ENCODE data around the gene GJD4. TPM values are rescaled to one million over a fixed set of nuclear protein-coding genes. Genes with fewer than 3 reads are reported as not detected.
A peak's percentile ranks its signal among the peaks of the same experiment; 100 is the strongest.

Gene GJD4
- total RNA-seq, 1 donor from 2014 or later, result not detected

DNA sequence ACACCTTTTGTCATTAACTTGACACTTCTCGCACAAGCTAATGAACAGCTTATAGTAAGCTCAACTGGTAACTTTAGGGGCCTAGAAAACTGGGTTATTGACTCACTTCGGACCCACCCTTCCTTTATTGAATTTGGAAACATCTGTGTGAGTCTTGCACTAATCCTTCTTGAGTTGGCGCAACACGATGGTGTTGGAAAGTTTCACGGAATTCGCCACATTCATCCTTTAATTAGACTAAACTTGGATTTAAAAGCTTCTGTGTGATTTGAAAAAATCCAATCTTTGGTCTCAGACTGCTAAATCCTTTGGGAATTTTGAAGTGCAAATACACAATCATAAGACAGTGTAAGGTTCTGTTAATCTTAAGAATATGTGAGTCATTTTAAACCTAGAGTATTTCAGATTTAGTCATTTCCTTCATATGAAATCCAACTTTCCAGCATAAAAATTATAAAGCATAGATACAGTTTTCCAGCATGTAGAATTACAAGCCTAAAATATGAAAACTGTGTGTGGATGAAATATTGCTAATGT lies 21.9 kb downstream of the GJD4 start:
- no peak for DNase-seq (ENCODE audit: low read depth, low spot score)

DNA sequence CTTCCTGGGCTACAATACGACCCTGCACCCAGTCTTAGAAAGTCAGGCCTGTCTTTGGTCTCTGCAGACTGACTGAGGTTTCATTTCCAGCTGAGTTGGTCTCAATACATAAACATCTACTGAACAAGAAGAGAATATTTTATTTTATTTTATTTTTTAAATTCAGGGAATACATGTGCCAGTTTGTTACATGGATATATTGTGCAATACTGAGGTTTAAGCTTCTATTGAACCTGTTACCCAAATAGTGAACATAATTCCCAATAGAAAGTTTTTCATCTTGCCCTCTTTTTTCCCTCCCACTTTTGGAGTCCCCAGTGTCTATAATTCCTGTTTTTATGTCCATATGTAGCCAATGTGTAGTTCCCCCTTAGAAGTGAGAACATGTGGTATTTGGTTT lies 26.3 kb downstream of the GJD4 start:
- no peak for DNase-seq (ENCODE audit: low read depth, low spot score)

- no peak for DNase-seq (ENCODE audit: low read depth, low spot score)
These were observed 26.9 kb downstream of the GJD4 start for GRCh38 chr10:35632027-35632426.

DNA sequence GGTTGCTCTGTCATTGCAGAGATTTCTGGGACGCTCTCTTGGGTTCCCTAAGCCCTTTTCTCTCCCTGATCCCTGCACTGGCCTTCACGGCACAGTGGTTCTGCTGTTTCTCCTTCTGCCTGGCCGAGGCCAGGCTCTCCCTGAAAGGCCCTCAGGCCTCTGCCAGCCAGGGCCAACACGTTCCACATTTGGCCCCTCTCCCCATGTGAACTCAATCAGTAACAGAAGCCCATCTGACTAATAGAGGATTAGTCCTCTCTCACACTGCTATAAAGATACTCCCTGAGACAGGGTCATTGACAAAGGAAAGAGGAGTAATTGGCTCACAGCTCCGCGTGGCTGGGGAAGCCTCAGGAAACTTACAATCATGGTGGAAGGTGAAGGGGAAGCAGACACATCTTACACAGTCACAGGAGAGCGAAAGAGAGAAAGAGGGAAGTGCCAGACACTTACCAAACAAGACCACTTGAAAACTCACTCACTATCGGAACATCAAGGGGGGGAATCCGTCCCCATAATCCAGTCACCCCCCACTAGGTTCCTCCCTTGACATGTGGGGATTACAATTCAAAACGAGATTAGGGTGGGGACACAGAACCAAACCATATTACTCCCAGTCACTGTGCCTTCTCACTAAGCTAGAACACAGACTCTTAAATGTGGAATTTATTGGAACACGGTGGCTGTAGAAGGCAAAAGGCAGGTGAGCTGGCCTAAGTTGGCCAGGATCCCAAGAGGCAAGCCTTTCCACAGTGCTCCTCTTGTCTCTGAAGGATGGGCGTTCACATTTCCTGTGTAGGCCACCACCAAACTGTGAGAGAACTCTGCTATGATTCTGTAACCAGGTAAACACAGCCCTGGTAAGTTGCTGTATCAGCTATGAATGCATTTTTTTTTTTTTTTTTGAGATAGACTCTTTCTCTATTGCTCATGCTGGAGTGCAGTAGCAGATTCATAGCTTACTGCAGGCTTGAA lies 28.2 kb downstream of the GJD4 start:
- no peak for DNase-seq (ENCODE audit: low read depth, low spot score)

DNA sequence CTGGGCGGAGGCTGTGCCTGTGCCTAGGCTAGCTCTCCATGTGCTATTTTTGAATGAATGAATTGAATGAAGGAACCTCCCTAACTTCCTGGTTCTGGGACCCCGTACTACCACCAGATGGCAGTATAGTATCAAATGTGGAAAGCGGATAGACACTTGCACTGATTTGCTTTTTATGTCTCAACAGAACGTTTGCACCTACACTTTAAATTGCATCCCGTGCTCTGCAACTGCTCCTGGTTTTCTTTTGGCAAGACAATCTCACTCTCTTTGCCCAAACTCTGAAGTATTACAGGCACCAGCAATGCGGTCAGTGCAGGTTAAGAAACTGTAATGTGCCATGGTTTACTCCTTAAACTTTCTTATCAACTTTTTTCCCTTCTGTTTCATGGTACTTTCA lies 30.4 kb downstream of the GJD4 start:
- no peak for DNase-seq (ENCODE audit: low read depth, low spot score)

- DNase-seq (ENCODE audit: low read depth, low spot score), result no peak
These were observed 31.8 kb downstream of the GJD4 start for GRCh38 chr10:35636956-35637355.

DNA sequence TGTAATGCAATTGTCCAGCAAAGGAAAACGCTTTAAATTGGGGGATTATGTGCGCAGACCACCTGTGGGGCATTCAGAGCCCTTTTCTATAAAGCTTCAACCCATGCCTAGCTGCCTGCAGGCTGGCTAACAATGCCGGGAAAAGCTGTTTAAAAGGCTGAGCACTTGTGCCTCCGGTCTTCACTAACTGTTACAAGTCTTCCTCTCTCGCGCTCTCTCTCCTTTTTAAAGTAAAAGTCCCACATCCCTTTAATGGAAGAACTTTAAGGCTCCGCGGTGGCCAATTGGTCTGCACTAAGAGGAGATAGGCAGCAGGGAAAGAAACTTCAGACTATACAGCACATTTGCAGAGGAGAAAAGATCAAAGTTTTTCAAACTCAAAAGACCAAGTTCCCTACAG lies 32.3 kb downstream of the GJD4 start:
- DNase-seq (ENCODE audit: low read depth, low spot score), result no peak

GRCh38 chr10:35638101-35638500 lies 33.0 kb downstream of the GJD4 start:
- DNase-seq (ENCODE audit: low read depth, low spot score), result no peak

- no peak for DNase-seq (ENCODE audit: low read depth, low spot score)
These were observed 34.0 kb downstream of the GJD4 start for GRCh38 chr10:35639021-35639727.

- no peak for DNase-seq (ENCODE audit: low read depth, low spot score)
These were observed 34.7 kb downstream of the GJD4 start for GRCh38 chr10:35639728-35640401.

DNA sequence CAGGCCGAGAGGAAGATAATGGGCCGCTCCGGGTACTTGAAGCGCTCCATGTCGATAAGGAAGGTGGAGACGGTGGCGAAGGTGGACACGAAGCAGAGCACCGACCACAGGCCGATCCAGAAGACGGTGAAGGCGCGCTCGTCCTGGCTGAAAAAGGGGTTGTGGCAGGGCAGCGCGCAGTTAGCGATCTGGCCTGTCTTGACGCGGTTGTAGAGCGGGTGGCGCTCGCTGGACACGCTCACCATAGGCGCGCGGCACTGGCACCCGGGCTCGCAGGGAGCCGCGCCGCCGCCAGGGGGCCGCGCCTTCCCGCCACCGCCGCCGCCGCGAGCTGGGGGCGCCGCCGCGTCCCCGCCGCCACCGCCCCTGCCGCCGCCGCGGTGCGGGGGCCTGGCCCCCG lies 35.3 kb downstream of the GJD4 start:
- DNase-seq (ENCODE audit: low read depth, low spot score), result no peak

DNA sequence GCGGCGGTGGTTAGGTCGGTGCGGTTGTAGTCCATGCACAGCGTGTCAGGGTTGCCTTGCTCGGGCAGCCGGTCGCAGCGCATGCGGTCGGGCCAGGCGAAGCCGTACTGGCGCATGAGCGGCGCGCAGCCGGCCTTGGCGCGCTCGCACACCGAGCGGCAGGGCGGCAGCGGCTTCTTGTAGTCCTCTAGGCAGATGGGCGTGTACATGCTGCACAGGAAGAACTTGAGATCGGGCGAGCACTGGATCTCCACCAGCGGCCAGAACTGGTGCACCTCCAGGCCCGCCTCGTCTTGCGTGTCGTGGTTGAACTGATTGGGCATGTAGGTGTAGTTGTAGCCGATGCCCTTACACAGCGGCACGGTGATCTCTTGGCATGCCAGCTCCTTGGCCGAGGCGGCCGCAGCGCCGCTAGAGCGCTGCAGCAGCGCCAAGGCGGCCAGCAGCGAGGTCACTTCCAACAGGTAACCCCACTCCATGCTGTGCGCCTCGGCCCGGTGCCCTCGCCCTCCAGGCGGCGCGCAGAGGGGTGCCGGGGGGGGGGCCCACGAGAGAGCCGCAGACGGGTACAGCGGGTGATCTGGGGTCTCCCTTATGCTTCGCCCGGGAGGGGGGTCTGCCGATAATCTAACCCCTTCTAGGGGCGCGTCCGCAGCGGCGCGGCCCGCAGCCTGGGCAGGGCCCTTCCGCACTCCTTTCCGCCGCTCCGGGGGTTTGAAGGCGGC lies 36.0 kb downstream of the GJD4 start:
- DNase-seq (ENCODE audit: low read depth, low spot score), result peak; percentile 47

DNA sequence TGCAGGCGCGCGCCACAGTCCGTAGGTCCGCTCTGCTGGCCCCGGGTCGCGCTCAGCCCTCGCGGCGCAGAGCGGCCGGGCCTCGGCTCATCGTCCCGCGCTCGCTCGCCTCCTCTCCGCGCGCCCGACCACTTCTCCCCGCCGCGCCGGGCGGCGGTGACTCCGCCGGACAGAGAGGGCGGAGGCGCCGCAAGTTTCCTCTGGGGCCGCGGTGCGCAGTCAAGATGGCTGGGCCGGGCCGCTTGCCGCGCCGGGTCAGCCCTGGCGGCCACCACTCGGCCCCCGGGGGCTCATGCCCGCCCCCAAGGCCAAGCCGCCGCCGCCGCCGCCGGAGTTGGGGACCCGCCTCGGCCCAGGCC lies 36.5 kb downstream of the GJD4 start:
- DNase-seq (ENCODE audit: low read depth, low spot score), result no peak

DNA sequence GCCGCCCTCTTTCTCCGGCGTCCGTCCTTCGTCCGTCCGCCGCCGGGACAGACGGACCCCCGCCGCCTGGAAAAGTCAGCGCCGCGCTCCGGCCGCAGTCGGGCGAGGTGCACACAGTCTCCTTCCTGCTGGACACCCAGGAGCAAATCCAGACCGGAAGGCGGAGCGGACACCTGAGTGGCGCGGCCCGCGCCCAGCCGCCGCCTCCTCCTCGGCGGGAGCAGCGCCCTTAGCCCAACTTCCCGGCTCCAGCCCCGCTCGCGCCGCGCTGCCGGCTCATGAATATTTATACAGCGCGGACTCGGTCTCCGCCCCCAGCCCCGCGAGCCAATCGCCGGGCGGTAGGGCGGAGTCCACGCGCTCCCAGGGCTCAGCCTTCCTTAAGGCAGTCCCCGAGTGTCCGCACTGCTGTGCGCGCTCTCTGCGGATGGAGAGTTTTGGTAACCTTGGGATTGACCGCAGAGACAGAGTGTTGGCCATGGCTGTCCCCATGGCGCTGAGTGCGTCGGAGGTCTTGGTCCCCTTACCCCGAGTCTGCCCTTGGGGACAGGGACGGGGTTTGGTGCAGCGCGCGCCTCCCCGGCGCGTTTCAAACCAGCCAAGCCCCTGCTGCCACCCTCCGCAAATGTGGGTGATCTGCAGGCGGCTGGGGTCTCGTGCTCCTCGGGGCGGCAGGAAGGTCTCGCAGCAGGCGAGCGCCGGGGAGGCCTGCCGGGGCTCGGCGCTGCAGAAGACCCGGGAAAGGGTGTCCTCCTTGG lies 37.1 kb downstream of the GJD4 start, which contains the start of gene FZD8:
Gene FZD8, minus strand, starts transcription at position 262 of the 758 bp plus-strand sequence. CDS start 867 bp downstream, outside the sequence.
- peak; percentile 73 for DNase-seq (ENCODE audit: low read depth, low spot score)

DNA sequence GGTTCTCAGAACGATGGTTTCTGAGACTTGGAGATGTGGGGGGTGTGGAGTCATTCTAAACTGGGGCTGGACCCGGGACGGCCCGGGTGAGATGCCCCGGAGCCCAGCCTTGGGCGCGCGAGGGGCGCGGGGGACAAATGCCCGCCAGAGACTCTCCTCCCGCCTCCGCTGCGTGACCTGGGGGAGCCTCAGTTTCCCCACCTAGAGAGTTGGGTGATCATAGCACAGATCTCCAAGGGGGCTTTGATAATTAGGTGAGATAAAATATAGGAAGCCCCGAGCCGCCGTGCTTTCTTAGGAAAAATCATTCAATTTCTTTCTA lies 37.6 kb downstream of the GJD4 start:
- DNase-seq (ENCODE audit: low read depth, low spot score), result no peak

GRCh38 chr10:35643151-35644049 lies 38.3 kb downstream of the GJD4 start:
- DNase-seq (ENCODE audit: low read depth, low spot score), result no peak

DNA sequence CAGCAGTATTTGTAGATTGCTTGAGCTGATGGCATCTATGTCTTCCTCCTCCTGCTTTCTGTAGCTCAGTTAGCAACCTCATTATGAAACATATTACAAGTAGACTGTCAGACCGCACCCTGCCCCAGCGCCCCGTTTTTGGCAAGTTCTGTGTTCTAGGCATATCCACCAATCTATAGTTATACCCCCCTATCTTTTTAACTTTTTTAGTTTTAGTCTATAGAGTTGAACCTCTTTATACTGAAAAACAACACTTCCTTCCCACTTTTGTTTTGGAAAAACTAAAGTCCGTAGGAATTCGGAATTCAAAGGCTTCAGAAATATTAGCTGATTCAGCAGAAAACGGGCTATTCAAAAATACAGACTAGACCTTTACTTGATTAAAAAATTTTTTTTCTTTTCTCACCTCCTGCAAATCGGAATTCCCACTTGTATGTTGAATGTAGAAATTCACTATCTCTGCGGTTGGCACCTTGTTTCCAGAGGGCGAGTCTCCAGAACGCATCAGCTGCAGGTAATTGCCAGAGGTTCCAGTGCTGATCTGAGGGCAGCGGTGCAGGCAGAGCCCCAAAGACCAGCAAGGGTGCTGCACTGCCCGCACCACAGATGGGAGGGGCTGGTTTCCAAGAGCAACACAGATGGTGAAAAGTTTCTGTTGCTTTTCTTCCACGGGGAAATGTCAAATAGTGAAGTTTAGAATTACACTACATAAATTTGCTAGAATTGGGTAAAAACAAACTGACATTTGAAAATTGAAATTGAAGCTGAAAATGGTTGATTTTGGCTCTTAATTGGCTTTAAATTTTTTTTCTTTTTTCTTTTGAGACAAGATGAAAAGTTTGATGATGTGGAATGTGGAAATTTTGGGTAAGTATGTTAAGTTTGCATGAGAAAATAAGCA lies 39.2 kb downstream of the GJD4 start:
- DNase-seq (ENCODE audit: low read depth, low spot score), result no peak

- no peak for DNase-seq (ENCODE audit: low read depth, low spot score)
These were observed 45.8 kb downstream of the GJD4 start for GRCh38 chr10:35650894-35651293.

All from pulmonary artery endothelial cell (primary cell).